HepG2 (cell line): ENCODE results near the gene TTC4. TPM values are rescaled to one million over a fixed set of nuclear protein-coding genes. Genes with fewer than 3 reads are reported as not detected.

ENCODE experiments used
- ATAC-seq: fragments of 200-7000 bp; cut with Tn5 transposase; 3 replicates; pipeline ENCODE4 v1.9.1; 2020; ENCODE audit warnings: mild to moderate bottlenecking, moderate library complexity
- BruUV-seq: library from RNA; stranded (reverse); fragments of 400-500 nt; replicated peaks from 2 replicates; lab custom pipeline; 2021; lab: Mats Ljungman, UMichigan
- CTCF ChIA-PET: fragments of 300-600 bp; formaldehyde crosslinking; extraction: SDS; loops from one replicate; lab custom pipeline; 2021; ENCODE audit warnings: low total read pairs, inconsistent platforms, low intra/inter-chr PET ratio; lab: Yijun Ruan, JAX
- POLR2A ChIA-PET: fragments of 350-600 bp; sonication (Branson Sonifier 250); formaldehyde crosslinking; loops from one replicate; lab custom pipeline; 2020; ENCODE audit warnings: antibody characterized with exemption, inconsistent platforms; lab: Yijun Ruan, JAX
- DNase-seq: peaks from one replicate; pipeline ENCODE4 v3.0.0-alpha.2; 2015; ENCODE audit warnings: low spot score
- FAIRE-seq: peaks from 3 replicates; lab custom pipeline; 2011; peaks lifted over from hg19 to GRCh38; lab: Jason Lieb, UNC
- H2AFZ ChIP-seq: one replicate; pipeline ENCODE4 v1.6.1; 2011; ENCODE audit warnings: low read length, inconsistent platforms
- H3K27ac ChIP-seq: fragments of 300-600 bp; 3 replicates; pipeline ENCODE4 v1.8.0; 2011; ENCODE audit warnings: mixed run types, mild to moderate bottlenecking, mixed read lengths, low read length, inconsistent platforms; ENCODE audit not compliant: insufficient read depth; ENCODE audit errors: extremely low read length
- H3K27me3 ChIP-seq, 2 experiments: fragments of 200-600 bp in 1 of 2; 2 replicates in 1 of 2; 3 replicates in 1 of 2; pipeline versions ENCODE4 v1.6.0 to v1.8.0; 2011; ENCODE audit warnings: low read length in 2 of 2, mild to moderate bottlenecking in 2 of 2, moderate library complexity in 2 of 2, inconsistent platforms in 1 of 2; ENCODE audit not compliant: insufficient read depth in 2 of 2, control insufficient read depth in 1 of 2
- H3K36me3 ChIP-seq, 2 experiments: fragments of 200-600 bp in 1 of 2; replicated peaks in 1 of 2; 2 replicates in 1 of 2; 3 replicates in 1 of 2; pipeline versions ENCODE4 v1.5.1 to v1.8.0; 2011; ENCODE audit warnings: low read length in 2 of 2, inconsistent platforms in 1 of 2; ENCODE audit not compliant: insufficient read depth in 2 of 2, control insufficient read depth in 1 of 2
- H3K4me1 ChIP-seq: 2 replicates; pipeline ENCODE4 v1.5.1; 2012; ENCODE audit warnings: low read length, inconsistent platforms; ENCODE audit not compliant: insufficient read depth
- H3K4me2 ChIP-seq: 2 replicates; pipeline ENCODE4 v1.6.0; 2011; ENCODE audit warnings: low read depth, low read length, inconsistent platforms
- H3K4me3 ChIP-seq, 3 experiments: fragments of 200-600 bp in 1 of 3; sonication (generic), shearing (Covaris generic) in 1 of 3; replicated peaks in 1 of 3; 2 replicates each; pipeline ENCODE4 v1.5.1; 2011 to 2016; ENCODE audit warnings: low read length in 3 of 3, inconsistent platforms in 2 of 3, low read depth in 2 of 3, mild to moderate bottlenecking in 2 of 3, control low read depth in 1 of 3, mixed read lengths in 1 of 3; ENCODE audit not compliant: insufficient read depth in 1 of 3
- H3K79me2 ChIP-seq: one replicate; pipeline ENCODE4 v1.6.1; 2011; ENCODE audit warnings: low read length, inconsistent platforms; ENCODE audit not compliant: insufficient read depth
- H3K9ac ChIP-seq: 2 replicates; pipeline ENCODE4 v1.6.0; 2011; ENCODE audit warnings: mild to moderate bottlenecking, low read depth, low read length, inconsistent platforms; ENCODE audit not compliant: insufficient read depth
- H3K9me3 ChIP-seq: 2 replicates; pipeline ENCODE4 v1.5.1; 2012; ENCODE audit warnings: mild to moderate bottlenecking, low read length
- H4K20me1 ChIP-seq: 2 replicates; pipeline ENCODE4 v1.6.0; 2011; ENCODE audit warnings: inconsistent platforms, mild to moderate bottlenecking, low read length, moderate library complexity; ENCODE audit not compliant: insufficient read depth
- BRF2 ChIP-seq: sonication (generic); formaldehyde crosslinking; IDR thresholded peaks from 2 replicates; pipeline ENCODE4 v1.8.1; 2022; ENCODE audit warnings: mild to moderate bottlenecking, missing genetic modification reagents
- CC2D1A ChIP-seq: sonication (generic); formaldehyde crosslinking; IDR thresholded peaks from 2 replicates; pipeline ENCODE4 v1.8.1; 2023; ENCODE audit warnings: mild to moderate bottlenecking, missing genetic modification reagents
- GATA4 ChIP-seq: sonication (generic); IDR thresholded peaks from 2 replicates; pipeline ENCODE4 v1.6.1; 2016; ENCODE audit warnings: antibody characterized with exemption, low read depth, borderline replicate concordance
- HNRNPK ChIP-seq: fragments of 200-400 bp; formaldehyde crosslinking; IDR thresholded peaks from 2 replicates; pipeline ENCODE4 v1.6.1; 2018; ENCODE audit warnings: low read length, low read depth, moderate library complexity, mild to moderate bottlenecking; ENCODE audit not compliant: poor library complexity, severe bottlenecking
- HOXA9 ChIP-seq: sonication (generic); formaldehyde crosslinking; IDR thresholded peaks from 2 replicates; pipeline ENCODE4 v1.8.1; 2022; ENCODE audit warnings: missing genetic modification reagents, mild to moderate bottlenecking, moderate library complexity, borderline replicate concordance
- MXD4 ChIP-seq: IDR thresholded peaks from 2 replicates; pipeline ENCODE4 v1.6.1; 2016; ENCODE audit warnings: mild to moderate bottlenecking, missing biosample characterization, missing genetic modification reagents
- MYC ChIP-seq: sonication (generic); formaldehyde crosslinking; IDR thresholded peaks from 2 replicates; pipeline ENCODE4 v1.9.0; 2021; ENCODE audit warnings: missing genetic modification reagents, borderline replicate concordance
- SMC3 ChIP-seq: IDR thresholded peaks from 2 replicates; pipeline ENCODE4 v1.6.1; 2011; ENCODE audit warnings: low read length, improper control_type of control experiment
- TBX3 ChIP-seq: fragments of 450-650 bp; IDR thresholded peaks from 2 replicates; pipeline ENCODE4 v1.6.1; 2017; ENCODE audit warnings: antibody characterized with exemption, mild to moderate bottlenecking, inconsistent platforms, borderline replicate concordance
- THRA ChIP-seq: sonication (generic); formaldehyde crosslinking; IDR thresholded peaks from 2 replicates; pipeline ENCODE4 v1.4.0; 2020; ENCODE audit warnings: missing genetic modification reagents, borderline replicate concordance
- ZBTB20 ChIP-seq: sonication (generic); formaldehyde crosslinking; IDR thresholded peaks from 2 replicates; pipeline ENCODE4 v1.8.1; 2023; ENCODE audit warnings: missing genetic modification reagents, low read depth, mild to moderate bottlenecking, borderline replicate concordance
- ZNF441 ChIP-seq: sonication (generic); formaldehyde crosslinking; IDR thresholded peaks from 2 replicates; pipeline ENCODE4 v1.7.0; 2021; ENCODE audit warnings: missing genetic modification reagents, borderline replicate concordance
- ZNF605 ChIP-seq: sonication (generic); formaldehyde crosslinking; IDR thresholded peaks from 2 replicates; pipeline ENCODE4 v1.8.0; 2022; ENCODE audit warnings: mild to moderate bottlenecking, missing genetic modification reagents
- ZNF75D ChIP-seq: sonication (generic); formaldehyde crosslinking; IDR thresholded peaks from 2 replicates; pipeline ENCODE4 v1.8.1; 2023; ENCODE audit warnings: missing genetic modification reagents, mild to moderate bottlenecking, borderline replicate concordance
- WGBS: methylation state at CpG from one replicate; pipeline ENCODE4 v1.1.6; 2017; ENCODE audit warnings: low lambda C conversion rate; 5-methylcytosine and 5-hydroxymethylcytosine counted together
- in situ Hi-C: cut with HindIII; loops from 2 replicates; pipeline ENCODE4 v1.10.0; 2017; ENCODE audit warnings: low pct_unique_long_range_greater_than_20kb; ENCODE audit not compliant: extremely low pct_ligation_motif_present
- intact Hi-C: fragments of 100-400 bp; cut with micrococcal nuclease; formaldehyde crosslinking; loops from one replicate; pipeline ENCODE4 v1.10.0; 2022; ENCODE audit not compliant: unreplicated experiment
- polyA plus RNA-seq, 8 experiments: library from polyadenylated mRNA; depleted of rRNA in 3 of 8; stranded (reverse) in 7 of 8; unstranded in 1 of 8; fragments of >200 nt; fragmentation: Illumina TruSeq in 4 of 8; extraction: Trizol in 4 of 8; gene quantifications; 2 replicates each; pipeline versions ENCODE4 v1.2.1 to v1.2.3, GENCODE V29; 2011 to 2016; ENCODE audit warnings: low read depth in 4 of 8, missing spikeins in 1 of 8, mixed read lengths in 1 of 8; ENCODE audit not compliant: insufficient read depth in 1 of 8
- total RNA-seq, 5 experiments: library from RNA; depleted of rRNA; stranded (reverse); fragments of >200 nt; fragmentation: Illumina TruSeq; extraction: Trizol; gene quantifications; 2 replicates each; pipeline ENCODE4 v1.2.3, GENCODE V29; 2016; ENCODE audit warnings: low read depth in 1 of 5

Gene TTC4
- total and polyA plus RNA-seq, 2 of the 13 experiments (the other 11 are each of a cell fraction or from before 2014, with no cell fraction given), result 13.1 to 24.7 TPM

GRCh38 chr1:54679706-54680105 is 36.0 kb upstream of the TTC4 start:
- no peaks in the 10 kb centered on the region for H4K20me1 ChIP-seq
- 60% methylated on average over 6 of the region's 7 CpGs for WGBS
- intact Hi-C loops, result no loop called here
- no peak for DNase-seq
- ChIA-PET POLR2A (no interaction called here), CTCF (no interaction called here)
- peaks cover 16% of the 10 kb centered on the region for H3K4me1 ChIP-seq
- no peak overlapping the region for H3K9ac ChIP-seq
- peak overlapping the region in 1 of 3 experiments; percentile 25; a peak in 1 of 6 replicates for H3K4me3 ChIP-seq
- H3K27me3 ChIP-seq, result peaks cover 0 to 16% of the 10 kb centered on the region in 2 experiments; a peak in 1 of 5 replicates
- no peak overlapping the region for H2AFZ ChIP-seq
- H3K4me2 ChIP-seq, result peak overlapping the region; percentile 30; the same call in 1 of the 2 replicates
- FAIRE-seq, result no peak
- TF ChIP-seq CC2D1A (no peak), HOXA9 (CRISPR knock-in tag) (no peak), MYC (CRISPR knock-in tag) (no peak), BRF2 (CRISPR knock-in tag) (no peak)
- TF ChIP-seq, all 625 proteins: peak for 0
- ATAC-seq, result no peak; the same call in 2 of the 3 replicates
- no TSS peak for BruUV-seq
- no peaks in the 10 kb centered on the region for H3K79me2 ChIP-seq
- no peaks in the 10 kb centered on the region for H3K9me3 ChIP-seq
- no peaks in the 10 kb centered on the region for H3K36me3 ChIP-seq
- in situ Hi-C loops, result no loop called here
- no peak overlapping the region for H3K27ac ChIP-seq

GRCh38 chr1:54680387-54680786 is 35.3 kb upstream of the TTC4 start:
- TF ChIP-seq ZNF75D (CRISPR knock-in tag) (no peak), MYC (CRISPR knock-in tag) (no peak), GATA4 (no peak), THRA (CRISPR knock-in tag) (no peak), CC2D1A (no peak), TBX3 (no peak), HNRNPK (no peak), ZBTB20 (CRISPR knock-in tag) (no peak), MXD4 (no peak), ZNF605 (CRISPR knock-in tag) (no peak), ZNF441 (CRISPR knock-in tag) (no peak), SMC3 (no peak)
- no peak overlapping the region for H3K4me3 ChIP-seq
- intact Hi-C loops, result no loop called here
- no peak overlapping the region for H3K4me2 ChIP-seq
- in situ Hi-C loops, result no loop called here
- no peak overlapping the region for H3K27ac ChIP-seq
- no peak overlapping the region for H3K9ac ChIP-seq
- FAIRE-seq, result no peak
- H2AFZ ChIP-seq, result no peak overlapping the region
- 47% methylated on average over 3 of the region's 8 CpGs for WGBS
- BruUV-seq, result no TSS peak
- H3K4me1 ChIP-seq, result peaks cover 16% of the 10 kb centered on the region
- peaks cover 0 to 16% of the 10 kb centered on the region in 2 experiments; a peak in 1 of 5 replicates for H3K27me3 ChIP-seq
- ATAC-seq, result no peak
- no peak for DNase-seq
- ChIA-PET POLR2A (no interaction called here), CTCF (no interaction called here)
- H3K36me3 ChIP-seq, result no peaks in the 10 kb centered on the region
- H4K20me1 ChIP-seq, result no peaks in the 10 kb centered on the region
- H3K9me3 ChIP-seq, result no peaks in the 10 kb centered on the region
- H3K79me2 ChIP-seq, result no peaks in the 10 kb centered on the region
